Loucy (cell line): ENCODE data around the gene HPSE.

Experiments used
- EZH2phosphoT487 ChIP-seq: fragments of 200-600 bp; IDR thresholded peaks from 2 replicates; pipeline ENCODE4 v1.6.1; 2018; ENCODE audit warnings: antibody characterized with exemption, mild to moderate bottlenecking, moderate library complexity, borderline replicate concordance
- TF ChIP-seq, protein P1 (sequence below): fragments of 200-600 bp; sonication (generic); conservative IDR thresholded peaks from 2 replicates; pipeline ENCODE4 v1.5.1; 2014; ENCODE audit warnings: mild to moderate bottlenecking, antibody characterized with exemption, low read length

DNA sequence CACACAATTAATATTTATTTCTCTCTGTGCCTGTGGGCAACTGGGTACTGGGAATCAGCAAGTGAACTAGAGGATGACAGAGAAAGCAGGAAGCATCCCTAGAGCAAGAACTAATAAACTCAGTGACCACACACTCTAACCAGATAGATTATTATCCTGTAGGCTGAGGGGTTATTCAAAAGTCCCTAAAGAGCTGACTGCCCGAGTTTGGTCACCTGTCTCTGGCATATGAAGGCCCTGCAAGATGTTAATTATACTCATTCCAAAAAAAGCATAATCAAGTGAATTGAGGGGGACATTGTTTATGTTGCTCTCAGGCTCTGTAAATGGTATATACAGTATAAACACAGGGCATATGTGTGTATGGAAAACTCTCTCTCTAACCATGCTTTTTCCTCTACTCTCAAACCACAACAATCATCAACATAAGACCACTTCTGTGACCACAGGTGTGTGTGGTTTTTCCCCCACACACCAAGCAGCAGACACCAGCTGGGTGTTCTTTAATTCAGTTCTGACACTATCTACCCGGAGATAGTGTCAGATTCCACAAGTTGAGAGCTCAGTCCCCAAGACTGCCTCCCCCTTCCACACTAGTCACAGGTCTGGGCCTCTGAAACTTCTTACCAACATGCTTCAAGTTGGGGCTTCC lies 6.2 kb upstream of the HPSE start:
- TF ChIP-seq, protein P1, sequence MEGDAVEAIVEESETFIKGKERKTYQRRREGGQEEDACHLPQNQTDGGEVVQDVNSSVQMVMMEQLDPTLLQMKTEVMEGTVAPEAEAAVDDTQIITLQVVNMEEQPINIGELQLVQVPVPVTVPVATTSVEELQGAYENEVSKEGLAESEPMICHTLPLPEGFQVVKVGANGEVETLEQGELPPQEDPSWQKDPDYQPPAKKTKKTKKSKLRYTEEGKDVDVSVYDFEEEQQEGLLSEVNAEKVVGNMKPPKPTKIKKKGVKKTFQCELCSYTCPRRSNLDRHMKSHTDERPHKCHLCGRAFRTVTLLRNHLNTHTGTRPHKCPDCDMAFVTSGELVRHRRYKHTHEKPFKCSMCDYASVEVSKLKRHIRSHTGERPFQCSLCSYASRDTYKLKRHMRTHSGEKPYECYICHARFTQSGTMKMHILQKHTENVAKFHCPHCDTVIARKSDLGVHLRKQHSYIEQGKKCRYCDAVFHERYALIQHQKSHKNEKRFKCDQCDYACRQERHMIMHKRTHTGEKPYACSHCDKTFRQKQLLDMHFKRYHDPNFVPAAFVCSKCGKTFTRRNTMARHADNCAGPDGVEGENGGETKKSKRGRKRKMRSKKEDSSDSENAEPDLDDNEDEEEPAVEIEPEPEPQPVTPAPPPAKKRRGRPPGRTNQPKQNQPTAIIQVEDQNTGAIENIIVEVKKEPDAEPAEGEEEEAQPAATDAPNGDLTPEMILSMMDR, result no peak
- no peak for TF ChIP-seq EZH2phosphoT487
